Ishikawa (cell line): Measurements from ENCODE around the gene AGFG1.

Experiments
- CEBPB ChIP-seq: IDR thresholded peaks from 2 replicates; pipeline ENCODE4 v1.6.1; 2012
- FOXM1 ChIP-seq: IDR thresholded peaks from 2 replicates; pipeline ENCODE4 v1.6.1; 2012; ENCODE audit warnings: low read depth, borderline replicate concordance
- NFIC ChIP-seq: IDR thresholded peaks from 2 replicates; pipeline ENCODE4 v1.6.1; 2012
- RAD21 ChIP-seq: IDR thresholded peaks from 2 replicates; pipeline ENCODE4 v1.6.1; 2012; ENCODE audit warnings: low read depth
- TAF1 ChIP-seq: IDR thresholded peaks from 2 replicates; pipeline ENCODE4 v1.6.1; 2012; ENCODE audit warnings: low read depth, mild to moderate bottlenecking
- YY1 ChIP-seq: IDR thresholded peaks from 2 replicates; pipeline ENCODE4 v1.6.1; 2012; ENCODE audit warnings: low read depth

GRCh38 chr2:227479865-227480475 is 8.0 kb downstream of the AGFG1 start:
- no peak for TF ChIP-seq FOXM1
- TF ChIP-seq RAD21: peak; percentile 28; the same call in 1 of the 2 replicates
- no peak for TF ChIP-seq CEBPB
- TF ChIP-seq TAF1: no peak
- TF ChIP-seq NFIC: no peak
- TF ChIP-seq YY1: no peak
